A549 treated with AZD9567 at 1 μM for 4 hours (cell line): Measurements from ENCODE around the gene NRBF2. TPM values are rescaled to one million over a fixed set of nuclear protein-coding genes. Genes with fewer than 3 reads are reported as not detected.

ENCODE experiments used
- total RNA-seq: library from RNA; stranded (reverse); fragments of 200-300 nt; extraction: Qiagen RNA extraction; gene quantifications from 5 replicates; pipeline ENCODE4 v1.2.3, GENCODE V29; 2022; ENCODE audit not compliant: insufficient read depth

Gene NRBF2
- 20.2 to 29.3 TPM (median 21.2 TPM) in 5 replicates for total RNA-seq

DNA sequence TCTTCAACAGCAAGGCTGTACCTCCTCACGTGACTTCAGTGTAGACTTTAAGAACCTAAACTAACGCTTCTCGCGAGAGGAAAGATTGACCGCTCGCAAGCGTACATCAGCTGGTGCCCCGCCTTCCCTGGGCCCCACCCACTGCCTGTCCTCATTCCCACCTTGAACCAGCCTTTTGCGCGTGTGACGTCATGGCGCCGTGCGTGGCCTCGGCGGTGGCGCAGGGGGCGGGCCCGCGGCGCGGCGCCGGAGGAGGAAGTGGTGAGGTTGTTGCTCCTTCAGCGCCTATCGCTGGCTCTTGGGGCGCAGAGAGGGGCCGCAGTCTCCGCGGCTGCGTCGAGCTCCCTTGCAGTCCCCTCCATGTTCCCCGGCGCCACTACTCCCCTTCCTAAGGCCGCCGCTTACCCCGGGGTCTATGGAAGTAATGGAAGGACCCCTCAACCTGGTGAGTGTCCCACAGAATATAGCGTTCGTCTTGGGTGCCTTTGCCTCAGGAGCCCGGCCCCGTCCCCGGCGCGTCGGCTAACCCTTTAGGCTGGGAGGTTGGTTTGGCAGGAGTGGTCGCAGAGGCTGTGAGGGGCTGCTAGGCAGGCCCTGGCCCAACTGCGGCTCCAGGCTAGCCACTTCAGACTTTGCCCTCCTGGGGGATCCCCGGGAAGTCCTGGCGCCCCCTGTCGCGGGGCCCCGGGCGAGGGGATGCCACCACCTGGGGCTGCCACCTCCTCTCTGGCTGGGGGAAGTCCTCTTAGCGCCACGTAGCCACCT lies at the start of gene NRBF2:
Gene NRBF2, plus strand, starts transcription at position 273 of the 765 bp plus-strand sequence. Its CDS starts 143 bp downstream, at position 416.

